ENCODE results near the gene POLR1E. TPM values are rescaled to one million over a fixed set of nuclear protein-coding genes. Genes with fewer than 3 reads are reported as not detected.
A peak's percentile ranks its signal among the peaks of the same experiment; 100 is the strongest.

POLR1E gene
- total RNA-seq, 1 donor from 2014 or later, result 38.6 TPM

GRCh38 chr9:37499297-37499696, 13.5 kb downstream of the POLR1E start:
- Histone ChIP-seq H3K27ac (no peak overlapping the region), H3K9ac (no peak overlapping the region), H3K27me3 (no peaks in the 10 kb centered on the region), H4K20me1 (ENCODE audit: low read depth) (no peaks in the 10 kb centered on the region), H3K4me2 (no peak overlapping the region), H3K9me3 (ENCODE audit: low read depth) (no peaks in the 10 kb centered on the region), H3K4me1 (no peaks in the 10 kb centered on the region), H3K36me3 (peaks cover 6% of the 10 kb centered on the region), H3K79me2 (ENCODE audit: low read depth) (no peaks in the 10 kb centered on the region), H3K4me3 (no peak overlapping the region), H3F3A (ENCODE audit: low read depth) (no peaks in the 10 kb centered on the region), H2AFZ (replicated peaks) (no peak overlapping the region)
- peaks cover 47% of the 10 kb centered on the region for H3K36me3 Mint-ChIP-seq
- H3K4me1 Mint-ChIP-seq, result no peaks in the 10 kb centered on the region
- no peaks in the 10 kb centered on the region for H3K27me3 Mint-ChIP-seq (ENCODE audit: insufficient read depth, low read depth)
- no peak for TF ChIP-seq EZH2 (IDR thresholded peaks at IDR 0.05)
- TF ChIP-seq CTCF (IDR thresholded peaks at IDR 0.05), result no peak
- TF ChIP-seq EZH2phosphoT487 (IDR thresholded peaks at IDR 0.05), result no peak
- no peak for DNase-seq (ENCODE audit: low spot score)
- no peak overlapping the region for H3K4me3 Mint-ChIP-seq
- no peak overlapping the region for H3K27ac Mint-ChIP-seq
- no peaks in the 10 kb centered on the region for H3K9me3 Mint-ChIP-seq

- peaks cover 43% of the 10 kb centered on the region for H3K36me3 Mint-ChIP-seq
- H3K4me3 Mint-ChIP-seq, result no peak overlapping the region
Measured at GRCh38 chr9:37501957-37502596, 16.3 kb downstream of the POLR1E start.

GRCh38 chr9:37503736-37504135, 18.0 kb downstream of the POLR1E start:
- Mint-ChIP-seq H3K4me3 (no peak overlapping the region), H3K36me3 (peaks cover 39% of the 10 kb centered on the region), H3K9me3 (no peaks in the 10 kb centered on the region), H3K27me3 (ENCODE audit: insufficient read depth, low read depth) (no peaks in the 10 kb centered on the region), H3K4me1 (no peaks in the 10 kb centered on the region), H3K27ac (no peak overlapping the region)
- Histone ChIP-seq H3F3A (ENCODE audit: low read depth) (no peaks in the 10 kb centered on the region), H3K4me3 (no peak overlapping the region), H3K4me2 (no peak overlapping the region), H4K20me1 (ENCODE audit: low read depth) (no peaks in the 10 kb centered on the region), H3K4me1 (no peaks in the 10 kb centered on the region), H3K36me3 (peaks cover 6% of the 10 kb centered on the region), H2AFZ (replicated peaks) (no peak overlapping the region), H3K27ac (no peak overlapping the region), H3K9ac (no peak overlapping the region), H3K27me3 (no peaks in the 10 kb centered on the region), H3K9me3 (ENCODE audit: low read depth) (no peaks in the 10 kb centered on the region), H3K79me2 (ENCODE audit: low read depth) (no peaks in the 10 kb centered on the region)
- no peak for DNase-seq (ENCODE audit: low spot score)
- TF ChIP-seq EZH2phosphoT487 (IDR thresholded peaks at IDR 0.05), result no peak
- no peak for TF ChIP-seq EZH2 (IDR thresholded peaks at IDR 0.05)

More at GRCh38 chr9:37501957-37502596, 16.3 kb downstream of the POLR1E start:
- Histone ChIP-seq H4K20me1 (ENCODE audit: low read depth) (no peaks in the 10 kb centered on the region), H3K9ac (no peak overlapping the region), H2AFZ (replicated peaks) (no peak overlapping the region), H3K79me2 (ENCODE audit: low read depth) (no peaks in the 10 kb centered on the region), H3K27me3 (no peaks in the 10 kb centered on the region), H3K36me3 (peaks cover 6% of the 10 kb centered on the region), H3K9me3 (ENCODE audit: low read depth) (no peaks in the 10 kb centered on the region), H3K4me2 (no peak overlapping the region), H3K4me1 (no peaks in the 10 kb centered on the region), H3K4me3 (no peak overlapping the region), H3K27ac (no peak overlapping the region), H3F3A (ENCODE audit: low read depth) (no peaks in the 10 kb centered on the region)
- Mint-ChIP-seq H3K4me1 (no peaks in the 10 kb centered on the region), H3K9me3 (no peaks in the 10 kb centered on the region), H3K27me3 (ENCODE audit: insufficient read depth, low read depth) (no peaks in the 10 kb centered on the region), H3K27ac (peak overlapping the region; percentile 12)
- TF ChIP-seq EZH2phosphoT487 (IDR thresholded peaks at IDR 0.05), result no peak
- no peak for TF ChIP-seq CTCF (IDR thresholded peaks at IDR 0.05)
- TF ChIP-seq EZH2 (IDR thresholded peaks at IDR 0.05), result no peak
- DNase-seq (ENCODE audit: low spot score), result no peak

- no peak overlapping the region for H3K4me2 ChIP-seq
- no peaks in the 10 kb centered on the region for H3K4me1 ChIP-seq
- H3F3A ChIP-seq (ENCODE audit: low read depth), result no peaks in the 10 kb centered on the region
- H3K4me1 Mint-ChIP-seq, result no peaks in the 10 kb centered on the region
- H3K79me2 ChIP-seq (ENCODE audit: low read depth), result no peaks in the 10 kb centered on the region
- no peaks in the 10 kb centered on the region for H3K27me3 ChIP-seq
- no peaks in the 10 kb centered on the region for H3K27me3 Mint-ChIP-seq (ENCODE audit: insufficient read depth, low read depth)
- peaks cover 40% of the 10 kb centered on the region for H3K36me3 Mint-ChIP-seq
- H3K27ac Mint-ChIP-seq, result no peak overlapping the region
- no peak overlapping the region for H3K9ac ChIP-seq
- no peaks in the 10 kb centered on the region for H3K9me3 Mint-ChIP-seq
- H3K4me3 ChIP-seq, result no peak overlapping the region
- H3K27ac ChIP-seq, result no peak overlapping the region
- no peaks in the 10 kb centered on the region for H3K9me3 ChIP-seq (ENCODE audit: low read depth)
- no peaks in the 10 kb centered on the region for H4K20me1 ChIP-seq (ENCODE audit: low read depth)
- TF ChIP-seq EZH2 (IDR thresholded peaks at IDR 0.05), result no peak
- H2AFZ ChIP-seq (replicated peaks), result no peak overlapping the region
- H3K36me3 ChIP-seq, result peaks cover 6% of the 10 kb centered on the region
- no peak for DNase-seq (ENCODE audit: low spot score)
- H3K4me3 Mint-ChIP-seq, result no peak overlapping the region
Measured at GRCh38 chr9:37504605-37505004, 18.9 kb downstream of the POLR1E start.
